Endothelial cell of umbilical vein (primary cell): ENCODE data around the gene BRD1. TPM values are rescaled to one million over a fixed set of nuclear protein-coding genes. Genes with fewer than 3 reads are reported as not detected.

ENCODE experiments used
- BruUV-seq: library from RNA; stranded (reverse); fragments of 400-500 nt; replicated peaks from 2 replicates; lab custom pipeline; 2021; lab: Mats Ljungman, UMichigan
- CTCF ChIA-PET: fragments of 300-600, 350-600 bp; sonication (Branson Sonifier 250); formaldehyde crosslinking; loops from one replicate; lab custom pipeline; 2021; ENCODE audit warnings: antibody characterized with exemption, inconsistent platforms; lab: Charles Lee
- POLR2A ChIA-PET: fragments of 300-600, 350-600 bp; sonication (Branson Sonifier 250); formaldehyde crosslinking; loops from one replicate; lab custom pipeline; 2021; ENCODE audit warnings: antibody characterized with exemption, inconsistent platforms; lab: Charles Lee
- DNase-seq: peaks from one replicate; pipeline ENCODE4 v3.0.0-alpha.2; 2011; ENCODE audit warnings: low read depth, low spot score
- FAIRE-seq: peaks from 2 replicates; lab custom pipeline; 2011; peaks lifted over from hg19 to GRCh38; lab: Jason Lieb, UNC
- H2AFZ ChIP-seq: 2 replicates; pipeline ENCODE4 v1.6.0; 2012; ENCODE audit warnings: low read depth, low read length, control low read depth, inconsistent platforms
- H3K27ac ChIP-seq: 2 replicates; pipeline ENCODE4 v1.5.1; 2011; ENCODE audit warnings: low read depth, mild to moderate bottlenecking, control low read depth, low read length, moderate library complexity; ENCODE audit not compliant: insufficient read depth
- H3K27me3 ChIP-seq, 2 experiments: 2 replicates each; pipeline versions ENCODE4 v1.6.0 to v1.6.1; 2011; ENCODE audit warnings: low read length in 2 of 2, mixed read lengths in 1 of 2; ENCODE audit not compliant: control insufficient read depth in 2 of 2, insufficient read depth in 2 of 2
- H3K36me3 ChIP-seq, 2 experiments: 2 replicates in 1 of 2; 3 replicates in 1 of 2; pipeline ENCODE4 v1.5.1; 2011; ENCODE audit warnings: low read length in 2 of 2, mild to moderate bottlenecking in 1 of 2, moderate library complexity in 1 of 2; ENCODE audit not compliant: control insufficient read depth in 2 of 2, insufficient read depth in 2 of 2; ENCODE audit errors: extremely low read depth in 1 of 2
- H3K4me1 ChIP-seq: 3 replicates; pipeline ENCODE4 v1.5.1; 2011; ENCODE audit warnings: mild to moderate bottlenecking, low read length; ENCODE audit not compliant: control insufficient read depth, insufficient read depth; ENCODE audit errors: extremely low read depth
- H3K4me2 ChIP-seq: 2 replicates; pipeline ENCODE4 v1.6.1; 2011; ENCODE audit warnings: low read length, control low read depth, mixed read lengths; ENCODE audit not compliant: insufficient read depth
- H3K4me3 ChIP-seq, 3 experiments: fragments of 200-600 bp in 1 of 3; sonication (generic), shearing (Covaris generic) in 1 of 3; replicated peaks in 1 of 3; 2 replicates each; pipeline ENCODE4 v1.5.1; 2011 to 2016; ENCODE audit warnings: control low read depth in 3 of 3, low read length in 3 of 3, mild to moderate bottlenecking in 2 of 3, inconsistent platforms in 1 of 3, low read depth in 1 of 3, moderate library complexity in 1 of 3; ENCODE audit not compliant: insufficient read depth in 1 of 3
- H3K79me2 ChIP-seq: 2 replicates; pipeline ENCODE4 v1.6.0; 2012; ENCODE audit warnings: low read length, inconsistent platforms; ENCODE audit not compliant: control insufficient read depth, insufficient read depth
- H3K9ac ChIP-seq: replicated peaks from 2 replicates; pipeline ENCODE3; 2011; ENCODE audit warnings: low read length, control low read depth; ENCODE audit not compliant: insufficient read depth; ENCODE audit errors: extremely low read depth
- H3K9me1 ChIP-seq: replicated peaks from 3 replicates; pipeline ENCODE4 v1.6.0; 2011; ENCODE audit warnings: mild to moderate bottlenecking, low read length; ENCODE audit not compliant: control insufficient read depth, insufficient read depth; ENCODE audit errors: extremely low read depth
- H3K9me3 ChIP-seq: replicated peaks from 2 replicates; pipeline ENCODE4 v1.5.1; 2012; ENCODE audit warnings: low read length, inconsistent platforms; ENCODE audit not compliant: control insufficient read depth, insufficient read depth
- H4K20me1 ChIP-seq: replicated peaks from 2 replicates; pipeline ENCODE3; 2011; ENCODE audit warnings: mild to moderate bottlenecking, low read length; ENCODE audit not compliant: control insufficient read depth, insufficient read depth; ENCODE audit errors: extremely low read depth
- CTCF ChIP-seq, 2 donors: IDR thresholded peaks; 1 replicate in 1 of 2; 2 replicates in 1 of 2; pipeline ENCODE4 v1.5.1; 2011; ENCODE audit warnings: low read length in 2 of 2, mild to moderate bottlenecking in 2 of 2, moderate library complexity in 2 of 2, control low read depth in 1 of 2, inconsistent platforms in 1 of 2, low read depth in 1 of 2; ENCODE audit not compliant: insufficient read depth in 1 of 2; ENCODE audit errors: extremely low read depth in 1 of 2
- EZH2 ChIP-seq: IDR thresholded peaks from 2 replicates; pipeline ENCODE4 v1.6.1; 2012; ENCODE audit warnings: borderline replicate concordance, low read depth, mild to moderate bottlenecking, moderate library complexity, low read length, inconsistent platforms; ENCODE audit not compliant: severe bottlenecking
- FOS ChIP-seq: IDR thresholded peaks from 2 replicates; pipeline ENCODE4 v1.6.1; 2011; ENCODE audit warnings: mild to moderate bottlenecking, low read length, moderate library complexity, borderline replicate concordance; ENCODE audit not compliant: insufficient read depth
- GATA2 ChIP-seq: IDR thresholded peaks from 2 replicates; pipeline ENCODE4 v1.7.0; 2011; ENCODE audit warnings: low read depth, mild to moderate bottlenecking, moderate library complexity, mixed read lengths, low read length; ENCODE audit not compliant: insufficient read length, insufficient read depth
- JUN ChIP-seq: IDR thresholded peaks from 2 replicates; pipeline ENCODE4 v1.6.1; 2011; ENCODE audit warnings: borderline replicate concordance, low read depth; ENCODE audit not compliant: insufficient read length, insufficient read depth
- MAX ChIP-seq: IDR thresholded peaks from 2 replicates; pipeline ENCODE4 v1.6.1; 2011; ENCODE audit not compliant: insufficient read depth, insufficient read length
- MYC ChIP-seq: IDR thresholded peaks from one replicate; pipeline ENCODE4 v1.6.1; 2011; ENCODE audit warnings: mild to moderate bottlenecking, low read depth, low read length
- POLR2A ChIP-seq: IDR thresholded peaks from 2 replicates; pipeline ENCODE4 v1.6.1; 2012; ENCODE audit warnings: low read depth, mild to moderate bottlenecking, control low read depth, low read length
- POLR2AphosphoS5 ChIP-seq: IDR thresholded peaks from 2 replicates; pipeline ENCODE4 v1.6.1; 2012; ENCODE audit warnings: low read depth, mild to moderate bottlenecking, control low read depth, low read length, moderate library complexity; ENCODE audit not compliant: insufficient read depth
- dilution Hi-C: fragments of 300-500 bp; cut with MboI; formaldehyde crosslinking; loops from one replicate; pipeline ENCODE4 v1.15.0; 2019; ENCODE audit warnings: low sequenced_read_pairs; ENCODE audit not compliant: extremely low pct_ligation_motif_present
- intact Hi-C: fragments of 100-400 bp; cut with micrococcal nuclease; formaldehyde crosslinking; loops from one replicate; pipeline ENCODE4 v1.10.0; 2022
- polyA plus RNA-seq, 4 experiments: library from polyadenylated mRNA; depleted of rRNA in 3 of 4; stranded (reverse) in 3 of 4; unstranded in 1 of 4; fragments of >200 nt; gene quantifications; 2 replicates each; pipeline versions ENCODE4 v1.2.1 to v1.2.3, GENCODE V29; 2011 to 2012; ENCODE audit warnings: missing spikeins in 1 of 4
- total RNA-seq: library from RNA; stranded (reverse); gene quantifications from 2 replicates; pipeline ENCODE4 v1.2.3, GENCODE V29; 2021

Gene BRD1
- total and polyA plus RNA-seq, 2 donors (not counting 3 experiments of a cell fraction or from before 2014, with no cell fraction given), result 8.1 to 41.1 TPM

GRCh38 chr22:49824936-49825335, 2.7 kb downstream of the BRD1 start:
- BruUV-seq, result no TSS peak
- no peaks in the 10 kb centered on the region for H3K27me3 ChIP-seq
- no peak overlapping the region for H3K9ac ChIP-seq
- peaks cover 10% of the 10 kb centered on the region for H3K4me1 ChIP-seq
- peak overlapping the region; percentile 79 for H3K4me2 ChIP-seq
- TF ChIP-seq POLR2A, result no peak
- no peak for TF ChIP-seq MAX
- no peak for TF ChIP-seq EZH2
- no peak for TF ChIP-seq FOS
- no peak for TF ChIP-seq CTCF (IDR thresholded peaks at IDR 0.05; ENCODE audit: extremely low read depth in 1 of 2, insufficient read depth in 1 of 2, low read depth in 1 of 2, low read length in 2 of 2)
- TF ChIP-seq JUN, result no peak
- TF ChIP-seq GATA2, result no peak
- TF ChIP-seq MYC, result no peak
- no peak for TF ChIP-seq POLR2AphosphoS5
- H3K9me1 ChIP-seq, result no peaks in the 10 kb centered on the region
- FAIRE-seq (no peak), DNase-seq (no peak)
- ChIA-PET CTCF (no interaction called here), POLR2A (no interaction called here)
- dilution Hi-C loops (no loop called here), intact Hi-C loops (no loop called here)
- H3K9me3 ChIP-seq, result no peaks in the 10 kb centered on the region
- H3K79me2 ChIP-seq, result peaks cover 72% of the 10 kb centered on the region
- H3K27ac ChIP-seq, result no peak overlapping the region
- H2AFZ ChIP-seq, result no peak overlapping the region
- H3K4me3 ChIP-seq, result no peak overlapping the region
- peaks cover 20 to 40% of the 10 kb centered on the region in 2 experiments for H3K36me3 ChIP-seq
- peaks cover 11% of the 10 kb centered on the region for H4K20me1 ChIP-seq
